HepG2 (cell line): Measurements from ENCODE around the gene SYNJ2. TPM values are rescaled to one million over a fixed set of nuclear protein-coding genes. Genes with fewer than 3 reads are reported as not detected.

Experiments used
- BCL6 ChIP-seq: IDR thresholded peaks from 2 replicates; pipeline ENCODE4 v1.6.1; 2016; ENCODE audit warnings: missing genetic modification reagents, missing compliant biosample characterization
- CENPT ChIP-seq: sonication (generic); formaldehyde crosslinking; IDR thresholded peaks from 2 replicates; pipeline ENCODE4 v1.8.0; 2022; ENCODE audit warnings: low read depth, mild to moderate bottlenecking, moderate library complexity, missing genetic modification reagents
- EEA1 ChIP-seq: sonication (generic); formaldehyde crosslinking; IDR thresholded peaks from 2 replicates; pipeline ENCODE4 v1.5.1; 2020; ENCODE audit warnings: mild to moderate bottlenecking, missing genetic modification reagents, borderline replicate concordance
- HES4 ChIP-seq: sonication (generic); formaldehyde crosslinking; IDR thresholded peaks from 2 replicates; pipeline ENCODE4 v1.9.0; 2021; ENCODE audit warnings: mild to moderate bottlenecking, missing genetic modification reagents, borderline replicate concordance
- HINFP ChIP-seq: sonication (generic); formaldehyde crosslinking; IDR thresholded peaks from 2 replicates; pipeline ENCODE4 v1.4.0; 2020; ENCODE audit warnings: low read depth, mild to moderate bottlenecking, missing genetic modification reagents
- MXD1 ChIP-seq: sonication (generic); formaldehyde crosslinking; IDR thresholded peaks from 2 replicates; pipeline ENCODE4 v1.4.0; 2020; ENCODE audit warnings: mild to moderate bottlenecking, missing genetic modification reagents
- MXD4 ChIP-seq: IDR thresholded peaks from 2 replicates; pipeline ENCODE4 v1.6.1; 2016; ENCODE audit warnings: mild to moderate bottlenecking, missing biosample characterization, missing genetic modification reagents
- NCOA2 ChIP-seq: sonication (generic); formaldehyde crosslinking; IDR thresholded peaks from 2 replicates; pipeline ENCODE4 v1.8.0; 2022; ENCODE audit warnings: inconsistent platforms
- NCOA5 ChIP-seq: sonication (generic); formaldehyde crosslinking; IDR thresholded peaks from 2 replicates; pipeline ENCODE4 v1.4.0; 2020; ENCODE audit warnings: missing genetic modification reagents
- NFE2L2 ChIP-seq: fragments of 150-350 bp; IDR thresholded peaks from 2 replicates; pipeline ENCODE4 v1.6.1; 2014; ENCODE audit warnings: low read length
- PBX3 ChIP-seq: sonication (generic); formaldehyde crosslinking; IDR thresholded peaks from 2 replicates; pipeline ENCODE4 v1.8.1; 2023; ENCODE audit warnings: missing genetic modification reagents, inconsistent platforms, borderline replicate concordance
- SRF ChIP-seq: IDR thresholded peaks from 2 replicates; pipeline ENCODE4 v1.6.1; 2011; ENCODE audit warnings: mild to moderate bottlenecking, low read depth, low read length, moderate library complexity
- TAF15 ChIP-seq: fragments of 200-400 bp; formaldehyde crosslinking; IDR thresholded peaks from one replicate; pipeline ENCODE4 v1.6.1; 2018; ENCODE audit warnings: mild to moderate bottlenecking, low read depth, low read length; ENCODE audit not compliant: poor library complexity, severe bottlenecking
- ZBTB20 ChIP-seq: sonication (generic); formaldehyde crosslinking; IDR thresholded peaks from 2 replicates; pipeline ENCODE4 v1.8.1; 2023; ENCODE audit warnings: missing genetic modification reagents, low read depth, mild to moderate bottlenecking, borderline replicate concordance
- ZBTB37 ChIP-seq: sonication (generic); formaldehyde crosslinking; IDR thresholded peaks from 2 replicates; pipeline ENCODE4 v1.4.0; 2020; ENCODE audit warnings: mild to moderate bottlenecking, missing genetic modification reagents
- ZMAT3 ChIP-seq: sonication (generic); formaldehyde crosslinking; conservative IDR thresholded peaks from 2 replicates; pipeline ENCODE4 v1.7.0; 2021; ENCODE audit warnings: missing genetic modification reagents
- ZNF143 ChIP-seq: sonication (generic); formaldehyde crosslinking; IDR thresholded peaks from 2 replicates; pipeline ENCODE4 v1.4.0; 2020; ENCODE audit warnings: missing genetic modification reagents
- ZNF704 ChIP-seq: sonication (generic); formaldehyde crosslinking; IDR thresholded peaks from 2 replicates; pipeline ENCODE4 v1.8.1; 2023; ENCODE audit warnings: mild to moderate bottlenecking, inconsistent platforms, moderate library complexity, missing genetic modification reagents, borderline replicate concordance
- ZNF713 ChIP-seq: sonication (generic); formaldehyde crosslinking; IDR thresholded peaks from 2 replicates; pipeline ENCODE4 v1.4.0; 2020; ENCODE audit warnings: mild to moderate bottlenecking, missing genetic modification reagents
- ZSCAN30 ChIP-seq: sonication (generic); formaldehyde crosslinking; IDR thresholded peaks from 2 replicates; pipeline ENCODE4 v1.5.0; 2020; ENCODE audit warnings: mild to moderate bottlenecking, missing genetic modification reagents
- polyA plus RNA-seq, 8 experiments: library from polyadenylated mRNA; depleted of rRNA in 3 of 8; stranded (reverse) in 7 of 8; unstranded in 1 of 8; fragments of >200 nt; fragmentation: Illumina TruSeq in 4 of 8; extraction: Trizol in 4 of 8; gene quantifications; 2 replicates each; pipeline versions ENCODE4 v1.2.1 to v1.2.3, GENCODE V29; 2011 to 2016; ENCODE audit warnings: low read depth in 4 of 8, missing spikeins in 1 of 8, mixed read lengths in 1 of 8; ENCODE audit not compliant: insufficient read depth in 1 of 8
- total RNA-seq, 5 experiments: library from RNA; depleted of rRNA; stranded (reverse); fragments of >200 nt; fragmentation: Illumina TruSeq; extraction: Trizol; gene quantifications; 2 replicates each; pipeline ENCODE4 v1.2.3, GENCODE V29; 2016; ENCODE audit warnings: low read depth in 1 of 5

SYNJ2 gene
- total and polyA plus RNA-seq, 2 of the 13 experiments (the other 11 are each of a cell fraction or from before 2014, with no cell fraction given) = 39.1 to 57.6 TPM

- TF ChIP-seq ZMAT3 (CRISPR knock-in tag) = peak; percentile 95; the same call in 1 of the 2 replicates
- peak; percentile 87 for TF ChIP-seq HES4 (CRISPR knock-in tag)
- no peak for TF ChIP-seq SRF
- TF ChIP-seq MXD1 (CRISPR knock-in tag) = no peak; the same call in 1 of the 2 replicates
- no peak for TF ChIP-seq BCL6 (CRISPR knock-in tag)
- TF ChIP-seq CENPT (CRISPR knock-in tag) = peak; percentile 21; the same call in 1 of the 2 replicates
- TF ChIP-seq ZNF713 (CRISPR knock-in tag) = peak; percentile 40
- no peak for TF ChIP-seq ZBTB37 (CRISPR knock-in tag)
- TF ChIP-seq ZSCAN30 (CRISPR knock-in tag) = 0 out of 2 replicates have a peak, but pooled peaks have one; percentile 88
- TF ChIP-seq HINFP (CRISPR knock-in tag) = peak; percentile 61; the same call in 1 of the 2 replicates
- TF ChIP-seq ZNF143 (CRISPR knock-in tag) = no peak
- peak; percentile 51 for TF ChIP-seq ZBTB20 (CRISPR knock-in tag)
- peak; percentile 49; the same call in 1 of the 2 replicates for TF ChIP-seq MXD4 (CRISPR knock-in tag)
- TF ChIP-seq ZNF704 (CRISPR knock-in tag) = 0 out of 2 replicates have a peak, but pooled peaks have one; percentile 51
- TF ChIP-seq PBX3 (CRISPR knock-in tag) = no peak
- TF ChIP-seq NCOA2 = no peak
- no peak for TF ChIP-seq NFE2L2
- TF ChIP-seq TAF15 = no peak
- no peak for TF ChIP-seq NCOA5 (CRISPR knock-in tag)
- TF ChIP-seq EEA1 (CRISPR knock-in tag) = 0 out of 2 replicates have a peak, but pooled peaks have one; percentile 52
Measured at GRCh38 chr6:158010591-158011477, 29.2 kb downstream of the SYNJ2 start (continued).
